ENCODE results near the gene IL17B.
A peak's percentile ranks its signal among the peaks of the same experiment; 100 is the strongest.

Gene IL17B

DNA sequence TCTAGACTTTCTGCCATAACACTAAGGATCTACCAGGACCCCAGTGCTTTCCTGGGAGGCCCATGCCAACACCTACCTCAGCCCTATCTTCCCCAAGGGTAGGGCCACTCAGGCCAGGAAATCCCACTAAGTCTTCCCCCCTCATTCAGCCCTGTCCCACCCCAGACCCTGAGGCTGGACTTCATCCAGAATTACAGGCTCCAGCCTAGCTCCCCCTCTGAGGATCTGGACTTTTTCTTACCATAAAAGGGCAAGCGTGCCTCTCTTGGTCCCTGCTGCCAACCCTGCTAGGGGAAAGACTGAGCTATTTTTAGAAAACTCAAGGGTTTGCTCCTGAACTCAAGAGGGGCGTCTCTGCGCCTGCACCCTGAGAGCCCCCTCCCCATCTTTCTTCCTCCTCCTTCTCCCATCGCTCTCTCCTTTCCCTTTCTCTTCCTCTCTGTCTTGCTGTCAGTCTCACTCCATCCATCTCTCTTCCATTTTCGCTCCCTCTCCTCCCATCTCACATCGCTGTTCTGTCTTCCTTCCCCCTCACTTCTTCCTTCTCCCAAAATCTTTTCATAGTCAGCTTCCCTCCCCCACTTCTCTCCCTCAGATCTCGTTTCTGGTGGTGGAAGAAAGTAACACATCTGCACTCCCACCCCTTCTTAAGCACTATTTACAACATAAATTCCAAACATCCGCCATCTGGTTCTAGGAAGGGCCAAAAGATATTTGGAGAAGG lies 38.1 kb upstream of the IL17B start:
- no peak overlapping the region for H3K4me3 ChIP-seq (ENCODE audit: low read length in 2 of 2)
- no peak overlapping the region for H2BK120ac ChIP-seq (ENCODE audit: low read depth, low read length)
- WGBS, 2 donors (ENCODE audit: extremely low coverage in 2 of 2, insufficient read length in 2 of 2, insufficient replicate concordance in 1 of 2): 100% methylated on average over 2 of the region's 8 CpGs; no CpG with 5 or more reads in 1 of the 2 donors
- H3K4ac ChIP-seq (ENCODE audit: low read length): no peak overlapping the region
- H3K36me3 ChIP-seq (replicated peaks in 1 of 2; ENCODE audit: control insufficient read depth in 2 of 2, insufficient read depth in 2 of 2, low read length in 2 of 2): no peaks in the 10 kb centered on the region
- H3K18ac ChIP-seq (ENCODE audit: low read length): no peak overlapping the region
- H4K8ac ChIP-seq (ENCODE audit: low read depth, low read length): no peak overlapping the region
- no peak overlapping the region for H3K27ac ChIP-seq (replicated peaks; ENCODE audit: low read length)
- no peak overlapping the region for H4K91ac ChIP-seq (ENCODE audit: low read depth, low read length, poor library complexity)
- H3K14ac ChIP-seq (ENCODE audit: low read length): no peak overlapping the region
- peaks cover 14 to 18% of the 10 kb centered on the region in 2 donors for H3K4me1 ChIP-seq (ENCODE audit: control insufficient read depth in 2 of 2, insufficient read depth in 1 of 2, low read depth in 1 of 2, low read length in 2 of 2)
- H3K27me3 ChIP-seq (ENCODE audit: control insufficient read depth in 3 of 3, insufficient read depth in 3 of 3, low read depth in 1 of 3, low read length in 3 of 3): no peaks in the 10 kb centered on the region
- no peaks in the 10 kb centered on the region for H3K79me1 ChIP-seq (ENCODE audit: low read depth, low read length)
- no peak overlapping the region for H3K9ac ChIP-seq (ENCODE audit: low read depth, low read length, poor library complexity)
- H2BK5ac ChIP-seq (ENCODE audit: low read length): no peak overlapping the region
- no peaks in the 10 kb centered on the region for H3K9me3 ChIP-seq (replicated peaks in 1 of 2; ENCODE audit: control insufficient read depth in 2 of 2, insufficient read depth in 1 of 2, low read depth in 1 of 2, low read length in 2 of 2)
- H2AFZ ChIP-seq (ENCODE audit: low read length): peak overlapping the region; percentile 69
- no peak overlapping the region for H2BK12ac ChIP-seq (ENCODE audit: low read length)
- H2BK15ac ChIP-seq (ENCODE audit: low read length): no peak overlapping the region
- no peak overlapping the region for H2AK5ac ChIP-seq (ENCODE audit: low read depth, low read length)
- H3K23ac ChIP-seq (ENCODE audit: low read depth, low read length, poor library complexity): no peak overlapping the region
- H3K4me2 ChIP-seq (ENCODE audit: insufficient read depth, low read length, poor library complexity, severe bottlenecking): no peak overlapping the region
- DNase-seq (ENCODE audit: low spot score): no peak

DNA sequence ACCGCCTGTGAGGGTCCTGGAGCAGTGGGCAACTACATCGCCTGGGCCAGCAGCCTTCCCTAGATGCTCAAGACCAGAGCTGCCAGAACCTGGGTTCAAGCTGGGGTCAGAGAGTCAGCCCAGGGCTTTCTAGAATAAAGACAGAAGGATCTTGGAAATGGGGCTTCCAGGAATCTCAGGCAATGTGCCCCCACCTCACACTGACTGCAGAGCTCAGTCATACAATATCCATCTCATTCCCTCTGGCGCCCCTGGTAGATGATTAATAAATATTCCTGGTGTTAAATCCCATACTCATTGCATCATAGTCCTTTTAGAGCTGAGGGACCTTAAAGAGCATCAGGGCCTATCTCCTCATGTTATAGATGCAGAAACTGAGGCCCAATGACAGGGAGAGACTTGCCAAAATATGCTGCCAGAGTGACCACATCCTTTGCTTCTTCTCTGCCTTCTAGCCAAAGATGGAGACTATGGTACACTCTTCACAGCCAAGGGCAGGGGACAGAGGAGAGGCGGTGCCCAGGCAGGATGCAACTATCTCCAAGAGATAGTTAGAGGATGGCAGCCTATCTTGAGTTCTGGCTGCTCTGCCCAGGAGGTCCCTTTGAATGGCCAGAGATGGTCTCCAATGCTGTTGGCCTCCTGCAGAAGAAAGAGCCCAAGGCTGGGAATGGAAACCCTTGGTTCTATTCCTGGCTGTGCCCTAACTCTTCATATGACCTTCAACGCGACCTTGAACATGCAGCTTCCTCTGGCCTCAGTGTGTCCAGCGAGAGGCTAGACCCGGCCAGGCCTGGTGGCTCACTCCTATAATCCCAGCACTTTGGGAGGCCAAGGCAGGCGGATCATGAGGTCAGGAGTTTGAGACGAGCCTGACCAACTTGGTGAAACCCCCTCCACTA lies 36.2 kb upstream of the IL17B start:
- peaks cover 9 to 10% of the 10 kb centered on the region in 2 donors for H3K4me1 ChIP-seq (ENCODE audit: control insufficient read depth in 2 of 2, insufficient read depth in 1 of 2, low read depth in 1 of 2, low read length in 2 of 2)
- no peak overlapping the region for H2BK12ac ChIP-seq (ENCODE audit: low read length)
- DNase-seq (ENCODE audit: low spot score): no peak
- no peak overlapping the region for H3K4me2 ChIP-seq (ENCODE audit: insufficient read depth, low read length, poor library complexity, severe bottlenecking)
- WGBS, 2 donors (ENCODE audit: extremely low coverage in 2 of 2, insufficient read length in 2 of 2, insufficient replicate concordance in 1 of 2): no CpG with 5 or more reads among the region's 10 CpGs
- H2AFZ ChIP-seq (ENCODE audit: low read length): no peak overlapping the region
- H3K18ac ChIP-seq (ENCODE audit: low read length): no peak overlapping the region
- H2BK15ac ChIP-seq (ENCODE audit: low read length): no peak overlapping the region
- H3K23ac ChIP-seq (ENCODE audit: low read depth, low read length, poor library complexity): no peak overlapping the region
- H3K4ac ChIP-seq (ENCODE audit: low read length): no peak overlapping the region
- H3K14ac ChIP-seq (ENCODE audit: low read length): no peak overlapping the region
- peaks cover 0 to under 1% (median 0%) of the 10 kb centered on the region in 3 experiments for H3K27me3 ChIP-seq (ENCODE audit: control insufficient read depth in 3 of 3, insufficient read depth in 3 of 3, low read depth in 1 of 3, low read length in 3 of 3)
- H4K91ac ChIP-seq (ENCODE audit: low read depth, low read length, poor library complexity): no peak overlapping the region
- H4K8ac ChIP-seq (ENCODE audit: low read depth, low read length): no peak overlapping the region
- no peak overlapping the region for H3K27ac ChIP-seq (replicated peaks; ENCODE audit: low read length)
- H3K9me3 ChIP-seq (replicated peaks in 1 of 2; ENCODE audit: control insufficient read depth in 2 of 2, insufficient read depth in 1 of 2, low read depth in 1 of 2, low read length in 2 of 2): no peaks in the 10 kb centered on the region
- H2BK5ac ChIP-seq (ENCODE audit: low read length): no peak overlapping the region
- no peak overlapping the region for H3K4me3 ChIP-seq (ENCODE audit: low read length in 2 of 2)
- H3K9ac ChIP-seq (ENCODE audit: low read depth, low read length, poor library complexity): no peak overlapping the region
- H2AK5ac ChIP-seq (ENCODE audit: low read depth, low read length): peak overlapping the region; percentile 81
- no peak overlapping the region for H2BK120ac ChIP-seq (ENCODE audit: low read depth, low read length)
- no peaks in the 10 kb centered on the region for H3K36me3 ChIP-seq (replicated peaks in 1 of 2; ENCODE audit: control insufficient read depth in 2 of 2, insufficient read depth in 2 of 2, low read length in 2 of 2)
- H3K79me1 ChIP-seq (ENCODE audit: low read depth, low read length): no peaks in the 10 kb centered on the region

DNA sequence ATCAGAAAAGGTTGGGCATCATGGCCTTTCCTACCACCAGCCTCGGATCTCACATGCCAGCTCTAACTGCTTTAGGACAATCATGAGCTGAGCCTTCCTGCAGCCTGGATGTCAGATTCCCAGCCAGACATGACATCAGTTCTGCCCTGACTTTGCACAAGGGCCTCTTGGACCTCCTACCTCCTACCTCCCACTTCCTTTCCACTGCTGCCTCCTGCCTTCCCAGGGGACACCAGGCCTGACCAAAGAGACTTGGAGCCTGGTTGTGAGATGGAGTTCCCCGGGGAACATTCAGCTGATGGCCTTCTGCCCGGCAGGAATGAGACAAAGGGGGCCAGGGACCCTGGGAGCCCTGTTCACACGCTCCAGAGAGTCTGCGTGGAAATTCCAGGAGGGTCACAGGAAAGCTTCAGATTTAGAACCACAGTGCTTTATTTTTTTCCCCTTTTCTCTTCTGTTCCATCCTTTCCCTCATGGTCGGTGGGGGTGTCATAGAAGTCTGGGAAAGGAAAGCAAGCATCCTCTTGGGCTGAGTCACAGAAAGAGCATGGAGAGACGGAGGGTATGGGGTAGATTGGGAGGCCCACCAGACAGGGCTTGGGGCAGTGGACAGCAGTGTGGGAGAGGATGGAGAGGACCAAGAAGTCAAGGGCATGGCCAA lies 35.4 kb upstream of the IL17B start:
- Histone ChIP-seq H3K4me1 (ENCODE audit: control insufficient read depth in 2 of 2, insufficient read depth in 1 of 2, low read depth in 1 of 2, low read length in 2 of 2) (peaks cover 9 to 10% of the 10 kb centered on the region in 2 donors), H3K23ac (ENCODE audit: low read depth, low read length, poor library complexity) (no peak overlapping the region), H3K9ac (ENCODE audit: low read depth, low read length, poor library complexity) (no peak overlapping the region), H3K4me3 (ENCODE audit: low read length in 2 of 2) (no peak overlapping the region), H3K14ac (ENCODE audit: low read length) (no peak overlapping the region), H3K4ac (ENCODE audit: low read length) (no peak overlapping the region), H4K91ac (ENCODE audit: low read depth, low read length, poor library complexity) (no peak overlapping the region), H3K4me2 (ENCODE audit: insufficient read depth, low read length, poor library complexity, severe bottlenecking) (no peak overlapping the region), H3K36me3 (replicated peaks in 1 of 2; ENCODE audit: control insufficient read depth in 2 of 2, insufficient read depth in 2 of 2, low read length in 2 of 2) (no peaks in the 10 kb centered on the region), H3K79me1 (ENCODE audit: low read depth, low read length) (no peaks in the 10 kb centered on the region), H3K9me3 (replicated peaks in 1 of 2; ENCODE audit: control insufficient read depth in 2 of 2, insufficient read depth in 1 of 2, low read depth in 1 of 2, low read length in 2 of 2) (no peaks in the 10 kb centered on the region), H3K27me3 (ENCODE audit: control insufficient read depth in 3 of 3, insufficient read depth in 3 of 3, low read depth in 1 of 3, low read length in 3 of 3) (peaks cover 0 to 7% (median 0%) of the 10 kb centered on the region in 3 experiments), H4K8ac (ENCODE audit: low read depth, low read length) (no peak overlapping the region), H2BK5ac (ENCODE audit: low read length) (no peak overlapping the region), H2AK5ac (ENCODE audit: low read depth, low read length) (no peak overlapping the region), H2AFZ (ENCODE audit: low read length) (no peak overlapping the region), H3K18ac (ENCODE audit: low read length) (no peak overlapping the region), H3K27ac (replicated peaks; ENCODE audit: low read length) (no peak overlapping the region), H2BK120ac (ENCODE audit: low read depth, low read length) (no peak overlapping the region), H2BK12ac (ENCODE audit: low read length) (no peak overlapping the region), H2BK15ac (ENCODE audit: low read length) (no peak overlapping the region)
- no CpG with 5 or more reads among the region's 7 CpGs for WGBS, 2 donors (ENCODE audit: extremely low coverage in 2 of 2, insufficient read length in 2 of 2, insufficient replicate concordance in 1 of 2)
- no peak for DNase-seq (ENCODE audit: low spot score)
